ENCODE data around the gene ITPKC. TPM values are rescaled to one million over a fixed set of nuclear protein-coding genes. Genes with fewer than 3 reads are reported as not detected.
A peak's percentile ranks its signal among the peaks of the same experiment; 100 is the strongest.

ITPKC gene
- total and polyA plus RNA-seq, 2 of the 13 experiments (the other 11 are each of a cell fraction or from before 2014, with no cell fraction given): 6.9 to 11.2 TPM

- no peak for TF ChIP-seq ZNF782 (CRISPR knock-in tag; IDR thresholded peaks at IDR 0.05; ENCODE audit: borderline replicate concordance)
- TF ChIP-seq RBFOX2 (IDR thresholded peaks at IDR 0.05; ENCODE audit: low read depth, low read length): peak; percentile 86
- peak; percentile 83 for TF ChIP-seq NAIF1 (CRISPR knock-in tag; IDR thresholded peaks at IDR 0.05; ENCODE audit: borderline replicate concordance)
- TF ChIP-seq KAT2B (IDR thresholded peaks at IDR 0.05; ENCODE audit: borderline replicate concordance, low read depth, low read length): no peak
- no peak for TF ChIP-seq AKNA (CRISPR knock-in tag; IDR thresholded peaks at IDR 0.05; ENCODE audit: borderline replicate concordance)
- no peak for TF ChIP-seq ZNF451 (CRISPR knock-in tag; IDR thresholded peaks at IDR 0.05)
- no peak for TF ChIP-seq MATR3 (CRISPR knock-in tag; IDR thresholded peaks at IDR 0.05)
- TF ChIP-seq POLR2AphosphoS5 (IDR thresholded peaks at IDR 0.05; ENCODE audit: low read depth, low read length): peak; percentile 61
- no peak for TF ChIP-seq ZNF260 (CRISPR knock-in tag; IDR thresholded peaks at IDR 0.05; ENCODE audit: borderline replicate concordance, low read depth)
- TF ChIP-seq EED (CRISPR knock-in tag; IDR thresholded peaks at IDR 0.05): no peak
- no peak for TF ChIP-seq GLI4 (CRISPR knock-in tag; IDR thresholded peaks at IDR 0.05; ENCODE audit: borderline replicate concordance)
- peak; percentile 20; the same call in 1 of the 2 replicates for TF ChIP-seq ZNF749 (CRISPR knock-in tag; IDR thresholded peaks at IDR 0.05; ENCODE audit: borderline replicate concordance)
- no peak for TF ChIP-seq PHF20 (CRISPR knock-in tag; IDR thresholded peaks at IDR 0.05)
- TF ChIP-seq GLMP (CRISPR knock-in tag; IDR thresholded peaks at IDR 0.05; ENCODE audit: borderline replicate concordance): no peak
- no peak for TF ChIP-seq TAF15 (IDR thresholded peaks at IDR 0.05; ENCODE audit: low read depth, low read length, poor library complexity, severe bottlenecking)
- TF ChIP-seq THAP9 (CRISPR knock-in tag; IDR thresholded peaks at IDR 0.05; ENCODE audit: borderline replicate concordance): no peak; the same call in 1 of the 2 replicates
- no peak for TF ChIP-seq CEBPB (IDR thresholded peaks at IDR 0.05; ENCODE audit: borderline replicate concordance, low read depth, low read length)
- no peak for TF ChIP-seq SIX1 (CRISPR knock-in tag; IDR thresholded peaks at IDR 0.05; ENCODE audit: borderline replicate concordance)
- no peak for TF ChIP-seq ZNF513 (CRISPR knock-in tag; conservative IDR thresholded peaks at IDR 0.05)
Observed at GRCh38 chr19:40750874-40751537, 34.1 kb downstream of the ITPKC start, which contains the start of gene SNRPA (continued).

Data from HepG2 (cell line).